ENCODE measurements around the gene LGALS4.
"Not testable (repeated sequence)": the region's sequence is repeated elsewhere in the genome, so short reads cannot be mapped to it uniquely, and the experiment has no call there.

Gene LGALS4

GRCh38 chr19:38761884-38762389 is 50.8 kb downstream of the LGALS4 start:
- not testable (repeated sequence) for H3K27ac Mint-ChIP-seq; H3K4me1 Mint-ChIP-seq (ENCODE audit: low read depth); H3K4me3 Mint-ChIP-seq; H3K27me3 Mint-ChIP-seq (ENCODE audit: low read depth); H3K9me3 Mint-ChIP-seq; H3K36me3 Mint-ChIP-seq (ENCODE audit: low read depth)

DNA sequence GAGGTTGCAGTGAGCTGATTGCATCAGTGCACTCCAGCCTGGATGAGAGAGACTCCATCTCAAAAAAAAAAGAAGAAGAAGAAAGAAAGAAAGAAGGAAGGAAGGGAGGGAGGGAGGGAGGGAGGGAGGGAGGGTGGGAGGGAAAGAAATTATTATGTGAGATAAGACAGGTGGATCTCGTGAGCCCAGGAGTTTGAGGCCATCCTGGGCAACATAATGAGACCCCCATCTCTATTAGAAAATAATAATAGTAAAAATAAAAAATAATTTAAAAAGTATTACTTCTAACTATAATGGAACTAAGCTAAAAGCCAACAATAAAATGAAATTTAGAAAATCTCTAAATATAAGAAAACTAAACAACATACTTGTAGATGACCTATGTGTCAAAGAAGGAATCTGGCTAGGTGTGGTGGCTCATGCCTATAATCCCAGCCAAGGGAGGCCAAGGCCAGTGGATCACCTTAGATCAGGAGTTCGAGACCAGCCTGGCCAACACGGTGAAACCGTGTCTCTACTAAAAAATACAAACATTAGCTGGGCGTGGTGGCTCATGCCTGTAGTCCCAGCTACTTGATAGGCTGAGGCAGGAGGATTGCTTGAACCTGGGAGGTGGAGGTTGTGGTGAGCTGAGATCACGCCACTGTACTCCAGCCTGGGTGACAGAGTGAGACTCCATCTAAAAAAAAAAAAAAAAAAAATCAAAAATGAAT is 51.8 kb downstream of the LGALS4 start:
- not testable (repeated sequence) for H3K4me3 Mint-ChIP-seq; H3K27ac Mint-ChIP-seq; H3K27me3 Mint-ChIP-seq (ENCODE audit: low read depth); H3K4me1 Mint-ChIP-seq (ENCODE audit: low read depth); H3K9me3 Mint-ChIP-seq; H3K36me3 Mint-ChIP-seq (ENCODE audit: low read depth)

DNA sequence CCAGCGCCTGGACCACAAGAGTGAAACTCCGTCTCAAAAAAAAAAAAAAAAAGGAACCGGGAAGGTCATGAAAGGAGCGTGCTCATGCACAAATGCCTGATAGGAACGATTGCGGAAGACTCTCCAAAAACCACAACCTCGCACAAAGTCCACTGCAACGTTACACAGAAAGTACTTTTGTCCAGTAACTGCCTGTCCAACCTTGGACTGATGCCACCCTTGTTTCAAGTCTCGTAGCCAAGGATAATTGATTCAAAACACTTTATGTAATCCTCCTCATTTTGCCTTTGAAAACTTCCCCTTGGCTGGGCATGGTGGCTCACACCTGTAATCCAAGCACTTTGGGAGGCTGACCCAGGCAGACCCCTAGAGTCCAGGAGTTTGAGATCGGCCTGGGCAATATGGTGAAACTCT is 53.1 kb downstream of the LGALS4 start:
- Mint-ChIP-seq H3K27me3 (ENCODE audit: low read depth) (no peaks in the 10 kb centered on the region), H3K9me3 (no peaks in the 10 kb centered on the region), H3K4me1 (ENCODE audit: low read depth) (no peaks in the 10 kb centered on the region), H3K27ac (no peak overlapping the region), H3K4me3 (no peak overlapping the region), H3K36me3 (ENCODE audit: low read depth) (no peaks in the 10 kb centered on the region)

- H3K36me3 Mint-ChIP-seq (ENCODE audit: low read depth); H3K9me3 Mint-ChIP-seq; H3K4me1 Mint-ChIP-seq (ENCODE audit: low read depth); H3K27me3 Mint-ChIP-seq (ENCODE audit: low read depth); H3K4me3 Mint-ChIP-seq; H3K27ac Mint-ChIP-seq: not testable (repeated sequence)
Observed at GRCh38 chr19:38754196-38754595, 58.5 kb downstream of the LGALS4 start.

DNA sequence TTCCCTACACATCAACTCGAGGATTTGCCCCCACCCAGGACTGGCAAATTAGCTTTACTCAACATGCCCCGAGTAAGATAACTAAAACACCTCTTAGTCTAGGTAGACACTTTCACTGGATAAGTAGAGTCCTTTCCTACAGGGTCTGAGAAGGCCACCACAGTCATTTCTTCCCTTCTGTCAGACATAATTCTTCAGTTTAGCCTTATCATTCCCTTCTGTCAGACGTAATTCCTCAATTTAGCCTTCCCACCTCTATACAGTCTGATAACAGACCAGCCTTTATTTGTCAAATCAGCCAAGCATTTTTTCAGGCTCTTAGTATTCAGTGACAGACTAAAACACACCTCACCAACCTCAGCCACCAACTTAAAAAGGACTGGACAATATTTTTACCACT is 59.0 kb downstream of the LGALS4 start:
- not testable (repeated sequence) for H3K9me3 Mint-ChIP-seq; H3K36me3 Mint-ChIP-seq (ENCODE audit: low read depth); H3K4me1 Mint-ChIP-seq (ENCODE audit: low read depth); H3K27me3 Mint-ChIP-seq (ENCODE audit: low read depth); H3K27ac Mint-ChIP-seq; H3K4me3 Mint-ChIP-seq
